GM18511 (cell line): ENCODE measurements around the gene PTPRN2.

ENCODE experiments used
- ATAC-seq: cut with Tn5 transposase; IDR thresholded peaks from one replicate; pipeline ENCODE4 v1.9.1; 2021; ENCODE audit warnings: mild to moderate bottlenecking, moderate library complexity; ENCODE audit not compliant: unreplicated experiment

The PTPRN2 gene

DNA sequence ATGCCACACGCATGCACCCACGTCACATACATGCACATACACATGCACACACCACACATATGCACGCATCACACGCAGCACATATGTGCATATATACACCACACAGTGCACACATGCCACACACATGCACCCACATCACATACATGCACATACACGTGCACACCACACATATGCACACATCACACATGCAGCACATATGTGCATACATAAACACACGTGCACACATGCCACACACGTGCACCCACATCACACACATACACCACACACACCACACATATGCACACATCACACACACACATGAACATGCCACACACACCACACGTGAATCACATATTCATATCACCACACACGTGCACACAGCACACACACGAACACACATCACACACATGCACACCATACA is 338.8 kb downstream of the PTPRN2 start:
- ATAC-seq, result no peak

DNA sequence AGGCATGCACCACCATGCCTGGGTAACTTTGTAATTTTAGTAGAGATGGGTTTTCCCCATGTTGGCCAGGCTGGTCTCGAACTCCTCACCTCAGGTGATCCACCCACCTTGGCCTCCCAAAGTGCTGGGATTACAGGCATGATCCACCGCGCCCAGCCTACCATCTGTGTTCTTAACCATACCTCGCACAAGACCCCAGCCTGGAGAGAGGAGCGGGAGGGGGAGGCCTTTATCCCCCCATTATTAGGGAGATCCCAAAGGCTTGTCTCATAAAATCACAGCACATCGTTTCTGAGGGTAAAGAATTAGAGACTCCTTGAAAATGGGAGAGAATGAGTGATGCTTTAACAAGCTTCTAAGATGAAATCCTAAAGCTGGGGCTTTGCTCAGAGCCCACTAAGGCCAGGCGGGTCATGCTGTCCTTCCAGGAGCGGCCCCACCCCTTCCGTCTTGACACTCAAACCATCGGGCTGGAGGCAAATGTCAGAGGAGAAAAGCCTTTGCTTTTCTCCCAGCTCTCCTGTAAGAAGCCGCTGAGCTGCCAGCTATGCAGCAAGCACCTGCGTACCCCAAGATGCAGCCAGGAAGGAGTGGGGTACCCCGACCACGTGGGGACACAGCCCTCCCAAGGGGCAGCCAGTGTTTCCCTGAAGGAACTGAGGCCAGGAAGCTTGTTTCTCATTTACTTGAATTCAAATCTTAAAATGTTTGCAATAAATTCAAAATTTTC is 339.7 kb downstream of the PTPRN2 start:
- ATAC-seq, result no peak

DNA sequence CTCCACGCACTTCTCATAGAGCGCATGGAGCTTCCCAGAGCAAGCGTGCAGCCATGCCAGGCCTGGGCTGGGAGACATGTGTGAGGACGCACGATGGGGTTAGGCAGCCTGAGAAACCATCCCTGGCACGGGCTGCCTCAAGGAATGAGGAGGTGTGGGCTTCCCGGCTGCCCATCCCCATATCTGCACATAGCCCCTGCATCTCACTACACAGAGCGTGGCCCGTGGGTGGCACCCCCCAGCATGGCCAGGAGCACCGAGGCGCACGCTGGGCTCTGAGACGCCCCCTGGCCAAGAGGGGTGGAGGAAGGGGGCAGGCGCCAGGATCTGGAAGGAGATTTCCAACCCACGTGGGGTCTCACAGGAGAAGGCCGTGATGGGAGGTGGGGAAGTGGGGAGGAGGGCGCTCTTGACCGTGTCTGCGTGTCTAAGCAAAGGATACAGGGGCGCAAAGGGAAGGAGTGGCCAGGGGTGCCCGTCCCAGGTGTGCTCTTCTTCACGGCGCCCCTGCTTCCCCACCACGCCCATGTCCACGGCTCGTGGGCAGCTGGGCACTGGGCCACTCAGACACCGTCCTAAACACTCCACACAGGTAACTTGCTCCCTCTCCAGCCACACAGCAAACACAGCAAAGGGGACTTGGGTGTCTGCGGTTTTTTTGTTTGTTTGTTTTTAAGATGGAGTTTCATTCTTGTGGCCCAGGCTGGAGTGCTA is 340.5 kb downstream of the PTPRN2 start:
- ATAC-seq, result no peak

DNA sequence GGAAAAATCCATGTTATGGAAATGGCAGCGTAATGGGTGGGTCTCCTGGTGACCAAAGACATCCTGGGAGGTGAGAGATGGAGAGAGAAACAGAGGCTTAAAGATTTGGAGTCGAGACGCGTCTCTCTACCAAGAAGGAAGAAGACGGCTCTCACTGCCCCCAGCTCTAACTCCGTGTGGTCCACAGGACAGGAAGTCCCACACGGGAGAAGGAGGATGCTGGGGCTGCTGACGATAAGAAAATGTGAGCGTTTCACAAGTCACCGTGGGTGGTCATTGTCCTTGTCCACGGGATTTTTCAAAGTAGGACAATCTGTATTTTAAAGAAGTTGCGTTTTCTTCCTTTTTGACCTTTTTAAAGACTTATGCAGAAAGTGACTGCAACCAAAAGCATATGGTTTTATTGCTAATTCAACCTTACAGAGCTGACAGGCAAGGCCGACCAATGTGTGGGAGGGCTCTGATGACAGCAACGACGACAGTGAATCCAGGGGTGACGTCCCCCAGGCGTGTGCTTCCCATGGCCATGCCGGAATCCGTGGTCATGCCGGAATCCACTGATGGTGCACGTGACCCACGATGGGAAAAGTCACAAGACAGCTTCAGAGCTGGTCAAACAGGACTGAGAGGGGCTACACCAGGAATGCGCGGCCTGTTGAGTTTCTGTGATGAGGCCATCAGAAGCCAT is 341.2 kb downstream of the PTPRN2 start:
- ATAC-seq, result no peak

DNA sequence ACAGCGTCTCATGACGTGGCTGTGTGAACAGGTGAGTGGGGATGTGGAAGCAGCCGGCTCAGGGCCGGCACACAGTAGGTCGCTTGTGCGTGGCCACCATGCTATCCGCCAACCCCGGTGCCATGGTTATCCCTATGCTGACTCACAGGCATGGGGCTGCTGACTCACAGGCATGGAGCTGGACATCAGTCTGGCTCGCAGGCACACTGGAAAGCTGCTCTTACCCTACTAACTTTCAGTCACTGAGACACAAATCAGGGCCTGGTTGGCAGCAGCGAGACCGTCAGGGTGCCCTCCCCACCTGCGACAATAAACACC is 341.9 kb downstream of the PTPRN2 start:
- no peak for ATAC-seq

DNA sequence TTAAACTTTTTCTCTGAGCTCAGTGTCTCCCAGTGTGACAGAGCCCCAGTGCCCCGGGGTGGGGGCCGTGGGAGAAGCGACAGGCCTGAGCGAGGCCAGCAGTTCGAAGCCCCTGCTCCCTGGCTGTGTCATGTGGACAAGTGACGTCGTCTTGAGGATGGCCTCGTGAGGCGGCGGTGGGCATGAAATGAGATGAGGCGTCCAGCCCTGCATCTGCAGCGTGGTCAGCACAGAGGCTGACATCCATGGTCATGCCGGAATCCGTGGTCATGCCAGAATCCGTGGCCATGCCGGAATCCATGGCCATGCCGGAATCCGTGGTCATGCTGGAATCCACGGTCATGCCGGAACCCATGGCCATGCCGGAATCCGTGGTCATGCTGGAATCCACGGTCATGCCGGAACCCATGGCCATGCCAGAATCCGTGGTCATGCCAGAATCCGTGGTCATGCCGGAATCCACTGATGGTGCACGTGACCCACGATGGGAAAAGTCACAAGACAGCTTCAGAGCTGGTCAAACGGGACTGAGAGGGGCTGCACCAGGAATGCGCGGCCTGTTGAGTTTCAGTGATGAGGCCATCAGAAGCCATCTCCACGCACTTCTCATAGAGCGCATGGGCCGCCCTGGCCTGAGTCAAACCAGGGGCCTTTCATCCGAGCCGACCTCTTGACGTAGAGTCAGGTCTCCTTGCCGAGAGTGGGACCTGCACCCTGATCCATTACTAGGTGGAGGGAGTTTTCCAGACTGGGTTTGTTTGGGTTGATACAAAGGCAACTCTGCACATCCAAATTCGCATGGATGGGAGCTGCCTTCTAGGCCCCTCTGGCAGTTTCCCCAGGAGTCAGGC is 342.5 kb downstream of the PTPRN2 start:
- ATAC-seq, result no peak

DNA sequence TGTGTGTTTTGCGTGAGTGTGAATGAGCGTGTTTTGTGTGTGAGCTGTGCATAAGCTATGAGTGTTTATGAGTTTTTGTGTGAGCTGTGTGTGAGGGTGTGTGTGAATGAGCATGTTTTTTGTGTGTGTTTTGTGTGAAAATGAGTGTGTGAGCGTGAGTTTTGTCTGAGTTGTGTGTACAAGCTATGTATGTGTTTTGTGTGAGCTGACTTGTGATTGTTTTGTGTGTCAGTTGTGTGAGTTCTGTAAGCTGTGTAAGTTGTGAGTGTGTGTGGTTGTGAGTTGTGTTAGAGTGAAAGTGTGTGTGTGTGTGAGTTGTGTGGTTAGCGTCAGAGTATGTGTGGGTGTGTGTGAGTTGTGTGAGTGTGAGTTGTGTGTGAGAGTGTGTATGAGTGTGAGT is 343.2 kb downstream of the PTPRN2 start:
- ATAC-seq, result no peak

DNA sequence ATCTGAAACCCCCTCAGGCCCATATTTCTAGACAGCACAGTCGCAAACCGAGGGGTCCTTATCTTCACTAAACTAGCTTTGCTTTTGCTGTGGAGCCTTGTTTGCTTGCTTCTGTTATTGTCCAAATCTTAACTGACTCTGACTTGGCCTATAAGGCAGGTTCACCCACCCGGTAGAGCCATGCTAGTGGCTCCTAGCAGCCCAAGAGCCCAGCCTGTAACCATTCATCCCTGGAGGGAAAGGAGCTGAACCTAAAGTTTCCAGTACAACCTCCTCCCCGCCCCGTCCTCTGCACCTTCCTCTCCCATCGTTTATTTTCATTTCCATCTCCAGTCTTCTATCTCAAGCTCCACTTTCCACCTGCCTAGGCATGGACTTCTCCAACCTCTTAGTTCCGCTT is 345.7 kb downstream of the PTPRN2 start:
- ATAC-seq, result no peak

DNA sequence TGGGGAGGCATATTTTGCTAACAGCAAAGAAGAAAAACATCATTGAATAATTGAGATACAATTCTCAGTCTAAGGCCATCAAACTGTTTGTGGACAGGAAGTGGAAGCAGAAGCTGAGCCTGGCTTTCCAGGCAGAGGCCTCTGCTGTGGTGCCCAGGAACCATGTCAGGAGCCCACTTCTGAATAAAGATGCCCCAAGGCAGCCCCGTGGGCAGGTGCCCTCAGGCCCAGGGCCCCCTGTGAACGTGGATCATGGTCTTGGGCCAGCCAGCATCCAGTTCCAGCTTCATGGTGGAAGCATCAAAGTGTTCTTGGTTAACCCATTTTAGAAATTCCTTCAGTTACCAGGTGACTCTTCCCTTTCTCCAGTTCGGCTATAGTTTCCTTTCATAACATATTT is 346.8 kb downstream of the PTPRN2 start:
- ATAC-seq, result no peak

DNA sequence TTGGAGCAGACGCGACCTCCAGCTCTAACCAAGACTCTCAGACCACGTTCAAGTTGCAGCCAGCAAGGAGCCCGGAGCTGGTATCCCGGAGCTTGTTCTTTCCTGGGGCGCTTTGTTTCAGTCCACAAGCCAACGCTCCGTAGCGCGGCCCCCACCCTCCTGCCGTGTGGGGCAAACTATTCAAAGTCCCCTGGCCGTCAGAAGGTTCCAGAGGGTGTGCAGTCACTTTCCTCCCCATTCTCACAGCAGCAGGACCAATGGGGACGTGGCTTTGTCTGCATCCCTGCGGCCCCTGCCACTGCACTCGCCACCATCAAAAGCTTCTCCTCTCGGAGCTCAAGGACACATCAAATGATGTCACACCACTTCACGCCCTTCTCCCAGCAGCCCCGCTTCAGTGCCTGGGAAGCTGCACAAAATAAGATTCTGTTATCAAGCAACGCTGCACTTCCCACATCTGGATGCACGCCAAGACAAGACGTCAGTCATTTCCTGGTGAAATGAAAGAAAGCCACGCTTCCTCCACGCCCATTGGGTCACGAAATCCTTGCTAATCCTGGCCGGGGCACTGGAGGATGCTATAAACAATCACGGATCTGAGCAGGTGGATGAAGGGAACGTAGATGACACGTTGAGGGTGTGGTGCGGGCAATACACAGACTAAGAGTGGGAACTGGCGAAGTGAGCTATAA is 348.2 kb downstream of the PTPRN2 start:
- no peak for ATAC-seq

DNA sequence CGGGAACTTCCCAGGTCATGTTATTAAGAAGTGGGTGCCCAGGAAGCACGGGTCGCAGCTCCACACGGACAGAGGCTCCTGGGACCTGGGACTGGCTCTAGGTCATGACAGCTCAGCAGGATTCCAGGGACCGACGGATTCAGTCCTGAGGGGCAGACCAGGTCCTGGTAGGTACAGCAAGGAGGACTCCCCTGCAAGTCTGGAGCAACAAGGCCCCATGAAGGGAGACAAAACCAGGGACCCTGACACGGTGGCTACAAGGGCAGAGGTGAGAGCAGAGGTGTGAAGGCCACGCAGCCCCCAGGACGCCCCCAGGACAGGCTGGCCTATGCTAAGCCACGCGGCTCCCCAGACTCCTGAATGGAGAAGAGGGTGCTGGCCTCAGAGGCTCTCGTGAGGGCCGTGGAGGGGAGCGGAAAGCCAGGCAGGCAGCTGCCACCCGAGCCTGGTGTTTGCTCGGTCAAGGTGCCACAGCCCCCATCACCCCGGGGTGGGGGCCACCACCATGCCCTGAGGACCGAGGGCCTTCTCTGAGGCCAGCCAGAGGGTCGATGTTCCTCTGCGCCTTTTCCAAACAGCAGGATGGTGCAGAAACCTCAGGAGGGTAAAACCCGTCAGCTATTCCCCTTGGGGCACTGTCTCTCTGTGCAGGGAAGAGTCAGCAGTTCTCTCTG is 348.9 kb downstream of the PTPRN2 start:
- no peak for ATAC-seq

DNA sequence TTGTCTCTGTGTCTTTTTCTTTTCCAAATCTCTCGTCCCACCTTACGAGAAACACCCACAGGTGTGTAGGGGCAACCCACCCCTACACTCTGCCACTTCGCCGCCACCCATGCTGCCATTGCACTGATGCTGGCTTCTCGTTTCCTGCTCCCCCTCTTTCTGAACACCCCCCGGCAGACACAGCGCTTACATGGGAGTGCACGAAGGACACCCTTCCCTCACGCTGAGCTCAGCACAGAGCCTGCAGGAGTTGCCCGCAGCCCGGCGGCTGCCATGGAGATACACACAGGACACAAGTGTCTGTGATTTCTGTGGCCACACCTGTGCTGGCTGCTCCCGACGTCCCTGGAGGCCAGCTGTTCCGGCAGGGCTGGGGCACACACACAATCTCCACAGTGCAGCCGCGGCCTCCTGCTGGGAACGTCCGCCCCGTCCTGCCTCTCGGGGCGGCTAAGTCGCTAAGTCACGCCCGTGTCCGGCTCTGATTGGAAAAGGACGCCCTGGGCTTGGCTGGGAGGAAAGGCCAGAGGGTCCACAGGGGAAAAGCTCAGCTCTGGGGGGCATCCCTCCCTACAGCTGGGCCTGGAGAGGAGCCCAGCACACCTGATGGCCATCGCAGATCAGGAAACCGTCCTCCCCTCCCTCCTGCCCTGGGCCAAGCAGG is 349.8 kb downstream of the PTPRN2 start:
- no peak for ATAC-seq

DNA sequence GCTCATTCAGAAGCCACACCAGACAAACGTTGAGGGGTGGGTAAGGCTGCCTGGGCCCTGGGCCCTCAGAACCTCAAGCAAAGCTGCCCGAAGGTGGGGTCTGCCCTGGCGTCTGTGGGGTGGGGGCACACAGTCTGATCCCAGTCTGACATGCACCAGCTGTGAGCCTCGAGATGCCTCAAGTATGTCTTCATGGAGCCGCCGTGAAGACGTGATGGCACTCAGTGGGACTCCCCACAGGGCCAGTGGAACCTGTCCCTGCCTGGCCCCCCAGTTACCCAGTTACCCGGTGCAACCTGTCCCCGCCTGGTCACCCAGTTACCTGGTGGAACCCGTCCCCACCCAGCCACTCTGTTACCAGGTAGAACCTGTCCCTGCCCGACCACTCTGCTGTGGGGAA is 351.2 kb downstream of the PTPRN2 start:
- ATAC-seq, result no peak

DNA sequence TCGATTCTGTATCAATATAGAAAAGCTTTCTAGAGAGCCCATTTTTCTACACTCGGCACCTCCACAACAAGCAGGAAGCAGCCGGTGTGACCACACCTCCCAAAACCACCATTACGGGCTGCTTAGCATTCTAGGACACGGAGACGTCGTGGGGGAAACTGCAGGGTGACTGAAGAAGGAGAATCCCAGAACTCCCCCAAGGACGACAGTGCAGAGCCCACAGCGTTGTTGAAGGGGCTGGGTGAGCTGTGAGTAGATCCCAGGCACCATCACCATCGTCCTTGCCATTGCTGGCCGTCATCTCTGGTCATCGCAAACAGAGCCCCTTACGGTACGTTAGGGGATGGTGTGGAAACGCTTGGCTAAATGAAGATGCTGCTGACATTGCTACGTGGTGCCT is 351.8 kb downstream of the PTPRN2 start:
- ATAC-seq, result no peak

DNA sequence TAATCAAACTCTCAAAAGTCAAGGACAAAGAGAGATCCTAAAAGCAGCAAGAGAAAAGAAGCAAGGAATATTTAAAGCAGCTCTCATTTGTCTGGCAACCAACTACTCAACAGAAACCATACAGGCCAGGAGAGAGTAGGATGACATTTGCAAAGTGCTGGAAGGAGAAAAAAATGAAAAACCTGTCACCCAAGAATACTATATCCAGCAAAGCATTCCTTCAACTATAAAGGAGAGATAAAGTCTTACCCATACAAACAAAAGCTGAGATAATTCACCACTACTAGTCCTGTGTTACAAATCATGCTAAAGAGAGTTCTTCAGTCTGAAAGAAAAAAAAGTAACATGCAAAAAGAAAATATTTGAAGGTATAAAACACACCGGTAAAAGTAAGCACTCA is 357.7 kb downstream of the PTPRN2 start:
- ATAC-seq, result no peak

DNA sequence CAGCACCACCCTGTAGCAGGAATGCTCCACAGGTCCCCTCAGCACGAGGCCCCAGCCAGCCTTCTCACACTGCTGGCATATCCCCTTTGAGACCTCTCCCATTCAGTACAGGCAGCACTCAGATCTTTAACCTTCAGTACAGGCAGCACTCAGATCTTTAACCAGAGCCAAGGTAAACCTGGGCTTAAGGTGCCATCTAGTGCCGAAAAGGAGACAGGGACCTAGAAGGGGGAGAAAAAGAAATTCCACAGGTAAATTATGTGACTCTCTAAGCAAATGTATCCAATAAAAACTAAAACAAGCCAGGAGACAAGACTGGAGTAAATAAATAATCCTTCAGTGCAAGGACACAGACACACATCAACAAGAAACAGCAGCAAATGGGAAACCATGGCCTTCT is 358.6 kb downstream of the PTPRN2 start:
- no peak for ATAC-seq

DNA sequence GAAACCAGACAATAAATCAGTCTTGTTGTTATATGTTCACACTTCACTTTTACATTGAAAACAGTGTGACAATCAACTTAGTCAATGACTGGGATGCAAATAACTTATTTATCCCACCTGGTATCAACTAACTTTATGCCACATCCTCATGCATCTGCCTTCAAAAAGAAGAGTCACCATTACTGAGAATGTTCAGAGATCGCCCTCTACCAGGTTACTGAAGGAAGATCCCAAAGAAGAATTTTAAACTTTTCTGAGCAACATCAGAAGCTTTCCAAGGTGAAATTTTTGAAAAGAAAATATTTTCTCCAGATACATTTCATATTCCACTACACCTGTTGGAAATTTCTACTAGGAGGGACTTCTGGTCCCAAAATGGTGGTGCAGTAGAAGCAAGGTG is 359.5 kb downstream of the PTPRN2 start:
- no peak for ATAC-seq

DNA sequence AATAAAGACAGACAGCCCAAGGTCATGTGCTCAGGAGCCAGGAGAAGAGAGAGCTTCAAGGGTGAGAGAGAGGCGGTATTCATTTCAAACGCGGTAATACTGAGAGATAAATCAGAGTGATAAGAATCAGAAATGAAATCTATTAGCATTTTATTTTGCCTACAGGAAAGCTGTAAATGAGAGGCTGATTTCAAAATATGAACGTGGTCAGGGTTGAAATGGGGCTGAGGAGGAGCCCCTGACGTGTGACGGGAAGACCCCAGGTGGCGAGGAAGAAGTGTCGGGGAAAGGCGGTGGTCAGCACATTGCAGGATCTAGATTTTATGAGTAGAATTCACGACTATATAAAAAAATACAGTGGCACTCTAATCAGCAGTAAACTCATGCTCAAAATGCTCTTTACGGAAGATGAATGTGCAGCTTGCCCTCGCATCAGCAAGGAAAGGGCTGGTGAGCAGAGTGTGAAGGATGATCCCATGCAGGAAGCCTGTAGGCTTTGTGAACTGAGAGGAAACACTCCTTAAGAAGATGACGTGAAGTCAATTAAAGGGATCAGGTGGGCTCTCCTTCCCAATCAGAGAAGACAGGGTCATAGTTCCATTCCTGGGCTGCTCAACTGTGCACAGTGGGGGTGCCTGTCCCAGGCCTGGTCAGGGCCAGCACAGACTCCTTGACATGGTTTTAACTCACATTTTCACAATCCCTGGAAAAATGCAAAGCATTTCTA is 360.2 kb downstream of the PTPRN2 start:
- no peak for ATAC-seq

DNA sequence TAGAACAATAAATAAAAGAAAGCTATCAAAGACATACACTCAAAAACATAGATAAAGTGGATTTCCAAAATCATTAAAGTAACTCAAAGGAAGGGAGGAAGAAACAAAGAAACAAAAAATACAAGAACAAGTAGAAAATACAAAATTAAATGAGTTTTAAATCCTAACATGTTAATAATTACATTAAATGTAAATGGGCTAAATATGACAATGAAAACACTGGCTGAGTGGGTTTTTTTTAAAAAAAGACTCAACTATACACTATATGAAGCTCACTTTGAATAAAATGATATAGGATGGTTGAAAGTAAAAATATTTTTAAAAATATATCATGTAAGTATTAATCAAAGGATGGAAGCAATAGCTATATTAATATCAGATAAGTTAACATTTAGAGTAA is 371.4 kb downstream of the PTPRN2 start:
- no peak for ATAC-seq
